TTC549 (cell line): ENCODE results near the gene ADAP1.

Experiments
- FAIRE-seq: peaks from 2 replicates; lab custom pipeline; 2012; peaks lifted over from hg19 to GRCh38; lab: Jason Lieb, UNC

The ADAP1 gene

DNA sequence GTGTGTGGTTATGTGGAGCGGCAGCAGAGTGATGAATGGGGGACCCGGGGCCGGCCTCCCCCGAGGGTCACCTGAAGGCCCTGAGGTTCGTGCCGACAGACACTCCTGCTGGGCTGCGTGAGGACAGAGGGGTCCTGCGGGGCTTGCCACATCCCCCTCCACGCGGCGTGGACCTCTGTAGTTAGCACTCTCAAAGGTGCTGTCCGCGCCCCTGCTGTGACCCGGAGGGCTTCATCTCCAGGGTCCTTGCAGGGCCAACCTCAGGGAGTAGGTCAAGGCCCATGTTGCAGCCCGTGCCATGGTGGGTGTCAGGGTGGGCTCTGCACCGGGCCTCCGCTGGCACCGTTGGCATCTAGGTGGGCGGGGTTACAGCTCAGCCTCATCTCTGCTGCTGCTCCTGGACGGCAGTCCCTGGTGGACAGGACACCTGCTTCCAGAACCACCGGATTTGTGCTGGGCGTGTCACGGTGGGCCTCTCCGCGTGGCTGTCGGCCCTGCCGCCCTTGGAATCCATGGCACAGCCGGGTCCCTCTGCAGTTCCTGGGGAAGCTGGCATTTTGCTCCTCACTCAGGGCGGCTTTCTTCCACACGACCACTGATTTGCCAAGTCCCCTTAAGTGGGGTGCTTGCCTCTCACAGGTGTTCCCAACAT lies 97.9 kb downstream of the ADAP1 start:
- no peak for FAIRE-seq

DNA sequence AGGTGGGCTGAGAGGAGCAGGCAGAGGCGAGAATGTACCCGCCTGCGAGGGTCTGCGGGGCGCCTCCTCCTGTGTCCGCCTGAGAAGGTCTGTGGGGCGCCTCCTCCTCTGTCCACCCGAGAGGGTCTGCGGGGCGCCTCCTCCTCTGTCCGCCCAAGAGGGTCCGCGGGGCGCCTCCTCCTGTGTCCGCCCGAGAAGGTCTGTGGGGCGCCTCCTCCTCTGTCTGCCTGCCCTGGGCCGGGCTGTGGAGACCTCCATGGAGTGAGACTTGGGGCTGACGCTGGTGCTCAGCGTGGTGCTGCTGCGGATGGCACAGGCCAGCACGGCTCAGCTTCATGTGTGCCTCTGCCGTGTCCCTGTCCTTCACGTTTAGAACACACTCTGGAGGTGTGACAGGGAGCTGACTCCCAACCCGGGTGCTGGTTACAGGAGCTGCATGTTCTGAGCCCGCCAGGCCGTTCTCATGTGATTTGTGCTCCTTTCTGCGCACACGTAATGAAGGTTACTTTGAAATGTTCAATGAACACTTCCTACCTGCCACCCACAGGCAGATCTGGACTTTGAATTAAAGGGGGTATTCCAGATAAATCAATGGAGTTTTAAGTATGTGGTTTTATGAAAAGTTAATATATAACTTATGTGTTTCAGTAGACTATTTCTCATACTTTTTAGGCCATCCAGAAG lies 98.7 kb downstream of the ADAP1 start:
- no peak for FAIRE-seq

DNA sequence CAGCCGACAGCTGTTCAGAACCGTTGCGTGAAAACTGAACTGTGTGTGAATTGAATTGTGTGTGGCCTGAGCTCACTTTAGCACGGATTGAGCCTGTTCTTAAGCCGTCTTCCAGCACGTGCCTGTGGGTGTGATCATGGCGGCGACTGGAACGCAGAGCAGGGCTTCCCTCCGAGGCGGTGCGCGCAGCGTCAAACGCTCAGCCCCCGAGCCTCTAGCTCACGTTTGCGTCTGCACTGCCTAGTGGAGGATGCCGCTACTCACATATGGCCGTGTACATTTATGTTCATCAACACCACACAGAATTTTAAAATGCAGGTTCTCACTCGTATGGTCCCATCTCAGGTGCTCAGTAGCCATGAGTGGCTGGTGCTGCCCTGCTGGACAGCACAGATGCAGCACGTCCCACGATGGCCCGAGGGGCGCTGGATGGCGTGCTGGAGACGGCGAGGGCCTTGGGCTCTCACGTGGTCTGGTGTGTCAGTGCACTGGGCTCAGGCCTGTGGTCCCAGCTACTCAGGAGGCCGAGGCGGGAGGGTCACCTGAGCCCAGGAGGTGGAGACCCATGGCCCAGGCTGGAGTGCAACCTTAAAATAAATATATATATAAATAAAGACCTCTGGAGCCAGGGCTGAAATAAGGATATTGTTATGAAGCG lies 100.2 kb downstream of the ADAP1 start:
- FAIRE-seq, result no peak

DNA sequence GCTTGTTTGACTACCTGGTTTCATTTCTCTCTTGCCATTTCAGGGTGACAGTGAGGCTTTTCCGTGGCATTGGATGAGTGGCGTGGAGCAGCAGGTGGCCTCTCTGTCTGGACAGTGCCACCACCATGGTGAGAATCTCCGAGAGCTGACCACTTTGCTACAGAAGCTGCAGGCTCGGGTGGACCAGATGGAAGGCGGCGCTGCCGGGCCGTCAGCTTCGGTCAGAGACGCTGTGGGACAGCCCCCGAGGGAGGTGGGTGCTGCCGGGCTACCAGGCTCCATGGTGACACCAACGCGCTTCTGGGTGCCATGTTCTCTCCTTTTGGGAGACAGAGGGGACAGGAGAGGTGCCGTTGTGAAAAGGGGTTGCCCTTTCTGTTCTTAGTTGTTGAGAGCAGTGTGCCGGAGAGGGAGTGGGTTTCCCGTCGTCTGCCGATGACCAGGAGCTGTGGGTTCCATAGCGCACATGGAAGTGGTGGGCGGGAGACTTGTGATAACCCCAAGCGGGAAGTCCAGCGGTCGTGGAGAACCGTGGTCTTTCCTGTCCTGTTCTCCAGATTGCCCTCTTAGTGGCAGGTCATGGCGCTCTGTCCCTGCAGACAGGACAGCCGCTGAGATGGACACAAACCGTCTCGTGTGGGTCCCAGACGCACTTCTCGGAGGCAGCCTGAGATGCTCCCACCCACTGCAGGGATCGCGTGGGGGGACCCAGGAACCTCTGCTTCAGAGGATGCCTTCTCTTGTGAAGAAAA lies 100.9 kb downstream of the ADAP1 start:
- no peak for FAIRE-seq

DNA sequence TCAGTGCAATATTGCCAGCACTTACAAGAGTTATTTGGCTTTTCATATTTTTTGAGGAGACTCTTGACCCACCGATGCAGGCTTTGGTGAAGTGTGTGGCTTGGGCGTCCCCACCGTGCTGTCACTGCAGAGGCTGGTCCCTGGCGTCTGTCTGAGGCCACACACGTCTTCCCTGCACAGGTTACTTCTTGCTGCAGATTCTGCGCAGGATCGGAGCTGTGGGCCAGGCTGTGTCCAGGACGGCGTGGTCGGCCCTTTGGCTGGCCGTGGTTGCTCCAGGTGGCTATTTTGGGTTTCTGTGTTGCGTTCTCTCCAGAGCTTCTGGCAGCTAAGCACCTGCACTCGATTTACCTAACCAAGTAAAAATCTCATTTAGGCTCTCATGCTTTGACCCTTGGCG lies 103.3 kb downstream of the ADAP1 start:
- FAIRE-seq, result no peak

DNA sequence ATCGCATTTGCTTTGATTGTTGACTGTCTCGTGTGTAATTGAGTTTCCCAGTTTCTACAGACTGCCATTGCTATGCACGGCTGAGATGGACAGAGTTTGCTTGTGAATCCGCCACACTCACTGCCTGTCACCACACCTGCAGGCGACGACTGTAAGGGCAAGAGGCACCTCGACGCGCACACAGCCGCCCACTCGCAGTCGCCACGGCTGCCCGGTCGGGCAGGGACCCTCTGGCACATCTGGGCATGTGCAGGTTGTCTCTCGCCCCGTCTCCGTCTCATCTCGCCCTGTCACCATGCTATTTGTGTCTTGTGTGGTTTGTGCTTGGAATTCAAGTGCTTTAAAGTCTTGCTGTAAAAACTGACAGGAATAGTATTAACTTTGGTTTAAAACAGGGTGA lies 104.7 kb downstream of the ADAP1 start:
- FAIRE-seq, result no peak

DNA sequence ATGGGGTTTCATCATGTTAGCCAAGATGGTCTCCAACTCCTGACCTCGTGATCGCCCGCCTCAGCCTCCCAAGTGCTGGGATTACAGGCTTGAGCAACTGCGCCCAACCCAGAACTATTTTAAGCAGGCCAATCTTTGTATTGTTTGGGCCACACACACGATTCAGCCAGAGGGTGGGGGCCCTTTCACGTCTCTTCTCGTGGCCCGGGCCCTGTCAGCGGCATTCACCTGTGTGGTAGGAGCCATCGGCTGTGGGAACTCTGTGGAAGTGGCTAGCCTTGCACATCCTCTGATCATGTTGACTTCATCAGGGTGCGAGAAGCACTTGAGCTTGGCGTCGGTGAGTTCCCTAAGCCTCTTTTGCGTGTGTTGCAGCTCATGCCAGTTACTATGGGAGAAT lies 105.3 kb downstream of the ADAP1 start:
- FAIRE-seq, result no peak
